Amygdala (tissue), 56 donors: ENCODE results near the gene KRTAP19-1.
"Not testable (repeated sequence)": the region's sequence is repeated elsewhere in the genome, so short reads cannot be mapped to it uniquely, and the experiment has no call there.

Source experiments
- DNase-seq, 56 donors: peaks; one replicate each; lab custom pipeline; 2025; lab: John Stamatoyannopoulos, UW

KRTAP19-1 gene

GRCh38 chr21:30480145-30480544 lies at the start of gene KRTAP19-1:
Gene KRTAP19-1 (minus strand): TSS chr21:30480367. CDS start chr21:30480317, 50 bp downstream.
- no peak for DNase-seq

GRCh38 chr21:30518876-30519275 lies 38.7 kb upstream of the KRTAP19-1 start:
- no peak for DNase-seq

- DNase-seq = no peak
These were observed 35.5 kb upstream of the KRTAP19-1 start for GRCh38 chr21:30515681-30516080.

GRCh38 chr21:30505621-30506205 lies 25.5 kb upstream of the KRTAP19-1 start:
- DNase-seq = not testable (repeated sequence)

GRCh38 chr21:30502041-30502440 lies 21.9 kb upstream of the KRTAP19-1 start, which contains the start of gene KRTAP19-5:
Gene KRTAP19-5 (minus strand): TSS chr21:30502141. CDS start chr21:30502090, 51 bp downstream.
- DNase-seq = no peak

- no peak for DNase-seq
These were observed 16.9 kb upstream of the KRTAP19-1 start, which contains the start of gene KRTAP19-4 for GRCh38 chr21:30497065-30497464. Gene KRTAP19-4 (minus strand): TSS chr21:30497165. CDS start chr21:30497110, 55 bp downstream.

- no peak for DNase-seq
These were observed 11.8 kb upstream of the KRTAP19-1 start, which contains the start of gene KRTAP19-3 for GRCh38 chr21:30491963-30492428. Gene KRTAP19-3 (minus strand): TSS chr21:30492013. CDS start chr21:30491957, 56 bp downstream.

- no peak for DNase-seq
These were observed 7.2 kb upstream of the KRTAP19-1 start, which contains the start of gene KRTAP19-2 for GRCh38 chr21:30487336-30487735. Gene KRTAP19-2 (minus strand): TSS chr21:30487436. CDS start chr21:30487348, 88 bp downstream.

GRCh38 chr21:30486180-30486579 lies 6.0 kb upstream of the KRTAP19-1 start:
- DNase-seq = no peak

- DNase-seq = no peak
These were observed 2.0 kb upstream of the KRTAP19-1 start for GRCh38 chr21:30482130-30482529.

- DNase-seq = no peak
These were observed 908 bp downstream of the KRTAP19-1 start for GRCh38 chr21:30479259-30479658.

- no peak for DNase-seq
These were observed 2.2 kb downstream of the KRTAP19-1 start for GRCh38 chr21:30478004-30478403.

- no peak for DNase-seq
These were observed 11.1 kb downstream of the KRTAP19-1 start for GRCh38 chr21:30468900-30469714.

- no peak for DNase-seq
These were observed 16.5 kb downstream of the KRTAP19-1 start for GRCh38 chr21:30463713-30464112.

- no peak for DNase-seq
These were observed 31.7 kb downstream of the KRTAP19-1 start for GRCh38 chr21:30448514-30448913.

GRCh38 chr21:30447056-30447455 lies 33.1 kb downstream of the KRTAP19-1 start:
- DNase-seq = no peak

GRCh38 chr21:30444204-30444603 lies 36.0 kb downstream of the KRTAP19-1 start:
- DNase-seq = no peak

GRCh38 chr21:30443226-30443625 lies 36.9 kb downstream of the KRTAP19-1 start:
- DNase-seq = no peak

GRCh38 chr21:30439975-30440374 lies 40.2 kb downstream of the KRTAP19-1 start, which contains the start of gene KRTAP15-1:
Gene KRTAP15-1 (plus strand): TSS chr21:30440275. CDS start chr21:30440328, 53 bp downstream.
- no peak for DNase-seq

GRCh38 chr21:30437010-30437565 lies 43.1 kb downstream of the KRTAP19-1 start:
- DNase-seq = peak in 2 of 56 donors; percentile 5 to 19
